IMR-90 (cell line): ENCODE measurements around the gene REC114. TPM values are rescaled to one million over a fixed set of nuclear protein-coding genes. Genes with fewer than 3 reads are reported as not detected.

Experiments used
- ATAC-seq: fragments of 200-7000 bp; cut with Tn5 transposase; 2 replicates; pipeline ENCODE4 v1.9.1; 2020; ENCODE audit warnings: low read depth, mild to moderate bottlenecking, moderate library complexity
- BruUV-seq: library from RNA; stranded (reverse); fragments of 400-500 nt; replicated peaks from 2 replicates; lab custom pipeline; 2021; lab: Mats Ljungman, UMichigan
- CTCF ChIA-PET: fragments of 300-600 bp; formaldehyde crosslinking; extraction: SDS; loops from one replicate; lab custom pipeline; 2021; ENCODE audit warnings: antibody characterized with exemption; lab: Yijun Ruan, JAX
- POLR2A ChIA-PET: fragments of 300-600 bp; sonication (Branson Sonifier 250); formaldehyde crosslinking; loops from one replicate; lab custom pipeline; 2022; ENCODE audit warnings: antibody characterized with exemption; ENCODE audit not compliant: unreplicated experiment; lab: Charles Lee
- DNase-seq: peaks from one replicate; pipeline ENCODE4 v3.0.0; 2013
- H2AFZ ChIP-seq: replicated peaks from 2 replicates; pipeline ENCODE3; 2013; ENCODE audit warnings: low read length, mild to moderate bottlenecking; ENCODE audit not compliant: poor library complexity
- H2AK5ac ChIP-seq: 2 replicates; pipeline ENCODE4 v1.6.1; 2013; ENCODE audit warnings: low read depth, low read length, inconsistent platforms
- H2AK9ac ChIP-seq: replicated peaks from 2 replicates; pipeline ENCODE3; 2013; ENCODE audit warnings: mild to moderate bottlenecking, low read depth, low read length, moderate library complexity; ENCODE audit not compliant: poor library complexity
- H2BK120ac ChIP-seq: 2 replicates; pipeline ENCODE4 v1.6.1; 2013; ENCODE audit warnings: low read depth, low read length, inconsistent platforms
- H2BK15ac ChIP-seq: 3 replicates; pipeline ENCODE4 v1.6.1; 2013; ENCODE audit warnings: low read depth, low read length, inconsistent platforms
- H2BK20ac ChIP-seq: 2 replicates; pipeline ENCODE4 v1.6.1; 2013; ENCODE audit warnings: low read depth, mild to moderate bottlenecking, inconsistent platforms, low read length, moderate library complexity
- H2BK5ac ChIP-seq: 2 replicates; pipeline ENCODE4 v1.6.1; 2013; ENCODE audit warnings: mild to moderate bottlenecking, low read depth, low read length, inconsistent platforms; ENCODE audit not compliant: poor library complexity, severe bottlenecking
- H3K14ac ChIP-seq: replicated peaks from 2 replicates; pipeline ENCODE4 v1.6.1; 2013; ENCODE audit warnings: low read depth, low read length, inconsistent platforms
- H3K18ac ChIP-seq: 2 replicates; pipeline ENCODE4 v1.6.1; 2013; ENCODE audit warnings: low read depth, low read length, control low read depth
- H3K23ac ChIP-seq: 2 replicates; pipeline ENCODE4 v1.6.1; 2013; ENCODE audit warnings: low read depth, low read length, inconsistent platforms
- H3K27ac ChIP-seq: 2 replicates; pipeline ENCODE4 v1.5.1; 2013; ENCODE audit warnings: mild to moderate bottlenecking, control low read depth, low read length; ENCODE audit not compliant: insufficient read depth
- H3K27me3 ChIP-seq: 2 replicates; pipeline ENCODE4 v1.6.1; 2013; ENCODE audit warnings: low read length; ENCODE audit not compliant: control insufficient read depth, insufficient read depth
- H3K36me3 ChIP-seq: 2 replicates; pipeline ENCODE4 v1.6.1; 2013; ENCODE audit warnings: low read length, mixed read lengths; ENCODE audit not compliant: control insufficient read depth, insufficient read depth
- H3K4ac ChIP-seq: 2 replicates; pipeline ENCODE4 v1.6.1; 2013; ENCODE audit warnings: low read depth, low read length, inconsistent platforms
- H3K4me1 ChIP-seq: 2 replicates; pipeline ENCODE4 v1.6.1; 2013; ENCODE audit warnings: low read length, mixed read lengths; ENCODE audit not compliant: control insufficient read depth, insufficient read depth
- H3K4me2 ChIP-seq: 2 replicates; pipeline ENCODE4 v1.6.1; 2013; ENCODE audit warnings: low read depth, mild to moderate bottlenecking, control low read depth, low read length, moderate library complexity
- H3K4me3 ChIP-seq: 2 replicates; pipeline ENCODE4 v1.5.1; 2013; ENCODE audit warnings: low read depth, mild to moderate bottlenecking, control low read depth, low read length, moderate library complexity; ENCODE audit not compliant: insufficient read depth
- H3K56ac ChIP-seq: 2 replicates; pipeline ENCODE4 v1.6.1; 2013; ENCODE audit warnings: low read length, inconsistent platforms; ENCODE audit not compliant: insufficient read depth; ENCODE audit errors: extremely low read depth
- H3K79me1 ChIP-seq, 2 experiments: 2 replicates each; pipeline ENCODE4 v1.6.1; 2013; ENCODE audit warnings: low read length in 2 of 2, inconsistent platforms in 1 of 2, low read depth in 1 of 2
- H3K9ac ChIP-seq: 2 replicates; pipeline ENCODE4 v1.6.1; 2013; ENCODE audit warnings: low read depth, low read length, control low read depth
- H3K9me1 ChIP-seq: 2 replicates; pipeline ENCODE4 v1.6.1; 2013; ENCODE audit warnings: low read length, inconsistent platforms; ENCODE audit not compliant: insufficient read depth
- H3K9me3 ChIP-seq: 2 replicates; pipeline ENCODE4 v1.6.1; 2013; ENCODE audit warnings: low read length; ENCODE audit not compliant: control insufficient read depth, insufficient read depth
- H4K20me1 ChIP-seq: 2 replicates; pipeline ENCODE4 v1.6.1; 2013; ENCODE audit warnings: low read length, inconsistent platforms; ENCODE audit not compliant: insufficient read depth
- H4K5ac ChIP-seq: 2 replicates; pipeline ENCODE4 v1.6.1; 2013; ENCODE audit warnings: mild to moderate bottlenecking, low read depth, low read length, control low read depth
- H4K8ac ChIP-seq, 2 experiments: 2 replicates each; pipeline ENCODE4 v1.6.1; 2013; ENCODE audit warnings: low read depth in 2 of 2, low read length in 2 of 2, control low read depth in 1 of 2, inconsistent platforms in 1 of 2
- H4K91ac ChIP-seq: 2 replicates; pipeline ENCODE4 v1.6.1; 2013; ENCODE audit warnings: low read depth, low read length, inconsistent platforms; ENCODE audit not compliant: insufficient read depth
- MXI1 ChIP-seq: IDR thresholded peaks from 2 replicates; pipeline ENCODE4 v1.6.1; 2012; ENCODE audit warnings: low read depth, mild to moderate bottlenecking, low read length, moderate library complexity, borderline replicate concordance
- POLR2A ChIP-seq: IDR thresholded peaks from 2 replicates; pipeline ENCODE4 v1.6.1; 2012; ENCODE audit warnings: mild to moderate bottlenecking, low read depth, low read length
- RAD21 ChIP-seq: IDR thresholded peaks from 2 replicates; pipeline ENCODE4 v1.6.1; 2012; ENCODE audit warnings: low read length, improper control_type of control experiment
- USF2 ChIP-seq: fragments of 150-350 bp; IDR thresholded peaks from 2 replicates; pipeline ENCODE4 v1.6.1; 2017; ENCODE audit warnings: mild to moderate bottlenecking, antibody characterized with exemption, low read length, low read depth
- WGBS, 2 experiments: methylation state at CpG; one replicate each; pipeline versions ENCODE4 v1.1.5 to v1.1.7; 2013; ENCODE audit warnings: missing lambda C conversion rate in 2 of 2; ENCODE audit not compliant: insufficient read length in 1 of 2; ENCODE audit errors: extremely low coverage in 2 of 2; 5-methylcytosine and 5-hydroxymethylcytosine counted together
- dilution Hi-C: fragments of 300-500 bp; cut with HindIII; formaldehyde crosslinking; loops from one replicate; pipeline ENCODE4 v1.14.3; 2018; ENCODE audit warnings: low sequenced_read_pairs; ENCODE audit not compliant: unreplicated experiment
- in situ Hi-C: fragments of 300-500 bp; cut with MboI; formaldehyde crosslinking; loops from 3 replicates; pipeline ENCODE4 v1.14.3; 2019; ENCODE audit warnings: low sequenced_read_pairs, inconsistent platforms, mixed read lengths
- intact Hi-C: fragments of 100-400 bp; cut with micrococcal nuclease; formaldehyde crosslinking; loops from 2 replicates; pipeline ENCODE4 v1.10.0; 2022
- polyA plus RNA-seq, 3 experiments: library from polyadenylated mRNA; depleted of rRNA; stranded (reverse); fragments of >200 nt; gene quantifications; 2 replicates each; pipeline ENCODE4 v1.2.3, GENCODE V29; 2012; ENCODE audit warnings: low replicate concordance in 1 of 3
- total RNA-seq: library from RNA; depleted of rRNA; stranded (reverse); fragments of >200 nt; gene quantifications from 2 replicates; pipeline ENCODE4 v1.2.3, GENCODE V29; 2012

Gene REC114
- total and polyA plus RNA-seq, 2 of the 4 experiments (the other 2 are of a cell fraction) = not detected

GRCh38 chr15:73522011-73522410 is 79.0 kb downstream of the REC114 start:
- Histone ChIP-seq H2BK120ac (no peak overlapping the region), H3K4ac (no peak overlapping the region), H3K4me2 (no peak overlapping the region), H3K9me3 (no peaks in the 10 kb centered on the region), H4K5ac (no peak overlapping the region), H3K4me3 (no peak overlapping the region), H3K9ac (no peak overlapping the region), H3K9me1 (no peaks in the 10 kb centered on the region), H3K36me3 (no peaks in the 10 kb centered on the region), H2AK5ac (no peak overlapping the region), H2AK9ac (no peak overlapping the region), H3K18ac (no peak overlapping the region), H2BK15ac (no peak overlapping the region), H3K23ac (no peak overlapping the region), H3K27ac (no peak overlapping the region), H3K4me1 (no peaks in the 10 kb centered on the region), H2BK20ac (no peak overlapping the region), H3K27me3 (peaks cover 12% of the 10 kb centered on the region; the same call in 1 of the 2 replicates), H3K56ac (no peak overlapping the region), H4K8ac (no peak overlapping the region), H2AFZ (no peak overlapping the region), H2BK5ac (no peak overlapping the region), H4K20me1 (no peaks in the 10 kb centered on the region), H4K91ac (no peak overlapping the region), H3K14ac (no peak overlapping the region), H3K79me1 (no peaks in the 10 kb centered on the region)
- in situ Hi-C loops (no loop called here), dilution Hi-C loops (no loop called here), intact Hi-C loops (no loop called here)
- BruUV-seq = no TSS peak
- WGBS, 2 experiments = no CpG with 5 or more reads among the region's 1 CpG
- ChIA-PET POLR2A (no interaction called here), CTCF (no interaction called here)
- TF ChIP-seq RAD21 = no peak
- no peak for TF ChIP-seq USF2
- TF ChIP-seq POLR2A = no peak
- TF ChIP-seq MXI1 = no peak
- no peak for DNase-seq
- ATAC-seq = no peak
